ENCODE data around the gene CDNF. TPM values are rescaled to one million over a fixed set of nuclear protein-coding genes. Genes with fewer than 3 reads are reported as not detected.
A peak's percentile ranks its signal among the peaks of the same experiment; 100 is the strongest.

The CDNF gene
- polyA plus RNA-seq, 2 of the 4 experiments (the other 2 are of a cell fraction) = 1.6 to 2.0 TPM

- no peak for TF ChIP-seq HDAC2 (IDR thresholded peaks at IDR 0.05)
- TF ChIP-seq GATA3 (IDR thresholded peaks at IDR 0.05; ENCODE audit: borderline replicate concordance) = no peak
- TF ChIP-seq KDM5A (IDR thresholded peaks at IDR 0.05) = no peak
- no peak for TF ChIP-seq HOXB13 (CRISPR knock-in tag; IDR thresholded peaks at IDR 0.05; ENCODE audit: low read depth)
- no peak for TF ChIP-seq JUN (IDR thresholded peaks at IDR 0.05)
- DNase-seq (ENCODE audit: low read depth in 1 of 2, low spot score in 1 of 2) (no peak), ATAC-seq (no peak), FAIRE-seq (peak; percentile 13)
- H3K4me3 ChIP-seq = no peak overlapping the region
- ChIA-PET CTCF (interaction anchor here (0.9 to 4.2 kb wide), 18 partner anchors 14 to 335 kb away, joined by 3 to 56 read pairs (median 6); partner anchors contain the start of genes CDNF, HSPA14 and MSANTD7), POLR2A (interaction anchor here (2.1 kb wide), 1 partner anchor 217 kb away, joined by 9 read pairs; no protein-coding TSS in a partner anchor)
- H3K4me1 ChIP-seq = peaks cover 53% of the 10 kb centered on the region
- WGBS (ENCODE audit: missing lambda C conversion rate) = 90% methylated on average over 6 of the region's 6 CpGs
- peak overlapping the region; percentile 18; the same call in 1 of the 3 replicates for H3K4me2 ChIP-seq
- no peaks in the 10 kb centered on the region for H3K9me3 ChIP-seq
- H3K27ac ChIP-seq = peak overlapping the region; percentile 94 to 96
Measured at GRCh38 chr10:14821635-14822375, 16.0 kb downstream of the CDNF start.

- TF ChIP-seq, protein P1, sequence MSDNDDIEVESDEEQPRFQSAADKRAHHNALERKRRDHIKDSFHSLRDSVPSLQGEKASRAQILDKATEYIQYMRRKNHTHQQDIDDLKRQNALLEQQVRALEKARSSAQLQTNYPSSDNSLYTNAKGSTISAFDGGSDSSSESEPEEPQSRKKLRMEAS (IDR thresholded peaks at IDR 0.05) = peak; percentile 35; the same call in 1 of the 2 replicates
- TF ChIP-seq, protein P2, sequence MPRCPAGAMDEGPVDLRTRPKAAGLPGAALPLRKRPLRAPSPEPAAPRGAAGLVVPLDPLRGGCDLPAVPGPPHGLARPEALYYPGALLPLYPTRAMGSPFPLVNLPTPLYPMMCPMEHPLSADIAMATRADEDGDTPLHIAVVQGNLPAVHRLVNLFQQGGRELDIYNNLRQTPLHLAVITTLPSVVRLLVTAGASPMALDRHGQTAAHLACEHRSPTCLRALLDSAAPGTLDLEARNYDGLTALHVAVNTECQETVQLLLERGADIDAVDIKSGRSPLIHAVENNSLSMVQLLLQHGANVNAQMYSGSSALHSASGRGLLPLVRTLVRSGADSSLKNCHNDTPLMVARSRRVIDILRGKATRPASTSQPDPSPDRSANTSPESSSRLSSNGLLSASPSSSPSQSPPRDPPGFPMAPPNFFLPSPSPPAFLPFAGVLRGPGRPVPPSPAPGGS (IDR thresholded peaks at IDR 0.05) = 0 out of 3 replicates have a peak, but pooled peaks have one; percentile 0
- TF ChIP-seq CHD2 (IDR thresholded peaks at IDR 0.05; ENCODE audit: low read length, partially characterized antibody) = peak; percentile 33
- TF ChIP-seq RARB (CRISPR knock-in tag; IDR thresholded peaks at IDR 0.05) = no peak
- no peak for TF ChIP-seq ZFP36 (IDR thresholded peaks at IDR 0.05; ENCODE audit: borderline replicate concordance, partially characterized antibody)
- no peak for TF ChIP-seq ZC3H11A (IDR thresholded peaks at IDR 0.05)
- POLR2A ChIA-PET = interaction anchor here (1.5 to 2.5 kb wide), 4 partner anchors 17 to 216 kb away, joined by 7 to 13 read pairs (median 10); partner anchors contain the start of genes CDNF, HSPA14 and MSANTD7
- H3K27ac ChIP-seq = peak overlapping the region; percentile 94 to 96
- H3K9me3 ChIP-seq = no peaks in the 10 kb centered on the region
- peak; percentile 78 to 87 for ATAC-seq
- H3K4me2 ChIP-seq = peak overlapping the region; percentile 91
- 30% methylated on average over 5 of the region's 5 CpGs for WGBS (ENCODE audit: missing lambda C conversion rate)
- peak; percentile 59 for FAIRE-seq
- CTCF ChIA-PET = interaction anchor here (0.9 to 2.2 kb wide), 7 partner anchors 10 to 322 kb away, joined by 3 to 16 read pairs (median 4); no protein-coding TSS in a partner anchor
- H3K4me3 ChIP-seq = peak overlapping the region; percentile 33
- peak; percentile 38 to 92 for DNase-seq (ENCODE audit: low read depth in 1 of 2, low spot score in 1 of 2)
- peaks cover 53% of the 10 kb centered on the region for H3K4me1 ChIP-seq
Measured at GRCh38 chr10:14820775-14821154, 17.1 kb downstream of the CDNF start.

GRCh38 chr10:14820010-14820774 is 17.6 kb downstream of the CDNF start:
- H3K27ac ChIP-seq = peak overlapping the region; percentile 94 to 96
- WGBS (ENCODE audit: missing lambda C conversion rate) = 9% methylated on average over 10 of the region's 10 CpGs
- H3K9me3 ChIP-seq = no peaks in the 10 kb centered on the region
- CTCF ChIA-PET = interaction anchor here (0.8 to 2.2 kb wide), 10 partner anchors 10 to 321 kb away, joined by 3 to 16 read pairs (median 4); no protein-coding TSS in a partner anchor
- peak overlapping the region; percentile 91 for H3K4me2 ChIP-seq
- FAIRE-seq (no peak), DNase-seq (ENCODE audit: low read depth in 1 of 2, low spot score in 1 of 2) (peak; percentile 90 to 92), ATAC-seq (peak; percentile 94 to 98)
- peak overlapping the region; percentile 33 for H3K4me3 ChIP-seq
- peaks cover 53% of the 10 kb centered on the region for H3K4me1 ChIP-seq
- POLR2A ChIA-PET = interaction anchor here (0.6 to 2.5 kb wide), 8 partner anchors 18 to 285 kb away, joined by 3 to 13 read pairs (median 5); partner anchors contain the start of genes CDNF, HSPA14 and MSANTD7
- TF ChIP-seq PHF8 (IDR thresholded peaks at IDR 0.05; ENCODE audit: borderline replicate concordance, low read depth) (no peak), FOSL2 (IDR thresholded peaks at IDR 0.05) (peak; percentile 63), FOSL2 (CRISPR knock-in tag; IDR thresholded peaks at IDR 0.05) (peak; percentile 88), CEBPB (IDR thresholded peaks at IDR 0.05) (peak in 1 of 2 experiments; percentile 61; a peak in 2 of 4 replicates), SMC3 (IDR thresholded peaks at IDR 0.05) (peak; percentile 55), HOXB5 (CRISPR knock-in tag; IDR thresholded peaks at IDR 0.05) (no peak), HMGXB4 (CRISPR knock-in tag; IDR thresholded peaks at IDR 0.05; ENCODE audit: borderline replicate concordance) (no peak), TFCP2L1 (CRISPR knock-in tag; IDR thresholded peaks at IDR 0.05) (no peak), REST (IDR thresholded peaks at IDR 0.05) (no peak), RAD21 (conservative IDR thresholded peaks at IDR 0.05 in 1 of 2, IDR thresholded peaks at IDR 0.05 in 1 of 2) (peak; percentile 56 to 73)
- TF ChIP-seq, protein P3, sequence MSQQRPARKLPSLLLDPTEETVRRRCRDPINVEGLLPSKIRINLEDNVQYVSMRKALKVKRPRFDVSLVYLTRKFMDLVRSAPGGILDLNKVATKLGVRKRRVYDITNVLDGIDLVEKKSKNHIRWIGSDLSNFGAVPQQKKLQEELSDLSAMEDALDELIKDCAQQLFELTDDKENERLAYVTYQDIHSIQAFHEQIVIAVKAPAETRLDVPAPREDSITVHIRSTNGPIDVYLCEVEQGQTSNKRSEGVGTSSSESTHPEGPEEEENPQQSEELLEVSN (IDR thresholded peaks at IDR 0.05; ENCODE audit: borderline replicate concordance, low read depth) = no peak
